ENCODE measurements around the gene MAP2K4.

GRCh38 chr17:12097326-12097725, 76.6 kb downstream of the MAP2K4 start:
- TF ChIP-seq POLR2A (IDR thresholded peaks at IDR 0.05; ENCODE audit: low read depth) = no peak
- TF ChIP-seq, protein P1, sequence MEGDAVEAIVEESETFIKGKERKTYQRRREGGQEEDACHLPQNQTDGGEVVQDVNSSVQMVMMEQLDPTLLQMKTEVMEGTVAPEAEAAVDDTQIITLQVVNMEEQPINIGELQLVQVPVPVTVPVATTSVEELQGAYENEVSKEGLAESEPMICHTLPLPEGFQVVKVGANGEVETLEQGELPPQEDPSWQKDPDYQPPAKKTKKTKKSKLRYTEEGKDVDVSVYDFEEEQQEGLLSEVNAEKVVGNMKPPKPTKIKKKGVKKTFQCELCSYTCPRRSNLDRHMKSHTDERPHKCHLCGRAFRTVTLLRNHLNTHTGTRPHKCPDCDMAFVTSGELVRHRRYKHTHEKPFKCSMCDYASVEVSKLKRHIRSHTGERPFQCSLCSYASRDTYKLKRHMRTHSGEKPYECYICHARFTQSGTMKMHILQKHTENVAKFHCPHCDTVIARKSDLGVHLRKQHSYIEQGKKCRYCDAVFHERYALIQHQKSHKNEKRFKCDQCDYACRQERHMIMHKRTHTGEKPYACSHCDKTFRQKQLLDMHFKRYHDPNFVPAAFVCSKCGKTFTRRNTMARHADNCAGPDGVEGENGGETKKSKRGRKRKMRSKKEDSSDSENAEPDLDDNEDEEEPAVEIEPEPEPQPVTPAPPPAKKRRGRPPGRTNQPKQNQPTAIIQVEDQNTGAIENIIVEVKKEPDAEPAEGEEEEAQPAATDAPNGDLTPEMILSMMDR (IDR thresholded peaks at IDR 0.05) = no peak
- TF ChIP-seq EP300 (IDR thresholded peaks at IDR 0.05) = no peak
